AG09309 (cell line): ENCODE measurements around the gene SHC2.

Source experiments
- DNase-seq: peaks from one replicate; pipeline ENCODE4 v3.0.0-alpha.2; 2010; ENCODE audit warnings: low read depth
- H3K4me3 ChIP-seq: 2 replicates; pipeline ENCODE4 v1.5.1; 2011; ENCODE audit warnings: mild to moderate bottlenecking, low read depth, low read length, moderate library complexity; ENCODE audit not compliant: control insufficient read depth
- TF ChIP-seq, protein P1 (sequence below): IDR thresholded peaks from 2 replicates; pipeline ENCODE4 v1.5.1; 2011; ENCODE audit warnings: mild to moderate bottlenecking, low read depth, low read length, inconsistent platforms; ENCODE audit not compliant: insufficient read depth, control insufficient read depth; ENCODE audit errors: missing control alignments

The SHC2 gene

DNA sequence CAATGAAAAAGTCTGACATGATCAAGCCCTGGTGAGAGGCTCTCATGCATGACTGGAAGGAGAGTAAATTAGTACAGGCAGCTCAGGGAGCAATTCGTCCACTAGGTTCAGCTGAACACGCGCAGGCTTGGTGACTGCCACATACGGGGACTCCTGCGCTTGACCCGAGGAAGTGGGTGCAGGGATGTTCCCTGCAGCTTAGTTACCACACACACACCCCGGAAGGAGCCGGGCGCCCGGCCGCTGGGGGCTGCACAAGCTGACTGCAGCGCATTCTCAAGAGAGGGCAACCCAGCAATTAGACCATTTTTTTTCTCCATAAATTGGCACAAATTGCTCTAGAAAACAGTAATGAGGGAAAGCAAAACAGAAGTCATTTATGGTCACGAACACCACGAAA lies 93.3 kb downstream of the SHC2 start:
- H3K4me3 ChIP-seq = no peak overlapping the region
- TF ChIP-seq, protein P1, sequence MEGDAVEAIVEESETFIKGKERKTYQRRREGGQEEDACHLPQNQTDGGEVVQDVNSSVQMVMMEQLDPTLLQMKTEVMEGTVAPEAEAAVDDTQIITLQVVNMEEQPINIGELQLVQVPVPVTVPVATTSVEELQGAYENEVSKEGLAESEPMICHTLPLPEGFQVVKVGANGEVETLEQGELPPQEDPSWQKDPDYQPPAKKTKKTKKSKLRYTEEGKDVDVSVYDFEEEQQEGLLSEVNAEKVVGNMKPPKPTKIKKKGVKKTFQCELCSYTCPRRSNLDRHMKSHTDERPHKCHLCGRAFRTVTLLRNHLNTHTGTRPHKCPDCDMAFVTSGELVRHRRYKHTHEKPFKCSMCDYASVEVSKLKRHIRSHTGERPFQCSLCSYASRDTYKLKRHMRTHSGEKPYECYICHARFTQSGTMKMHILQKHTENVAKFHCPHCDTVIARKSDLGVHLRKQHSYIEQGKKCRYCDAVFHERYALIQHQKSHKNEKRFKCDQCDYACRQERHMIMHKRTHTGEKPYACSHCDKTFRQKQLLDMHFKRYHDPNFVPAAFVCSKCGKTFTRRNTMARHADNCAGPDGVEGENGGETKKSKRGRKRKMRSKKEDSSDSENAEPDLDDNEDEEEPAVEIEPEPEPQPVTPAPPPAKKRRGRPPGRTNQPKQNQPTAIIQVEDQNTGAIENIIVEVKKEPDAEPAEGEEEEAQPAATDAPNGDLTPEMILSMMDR = no peak
- DNase-seq = no peak

DNA sequence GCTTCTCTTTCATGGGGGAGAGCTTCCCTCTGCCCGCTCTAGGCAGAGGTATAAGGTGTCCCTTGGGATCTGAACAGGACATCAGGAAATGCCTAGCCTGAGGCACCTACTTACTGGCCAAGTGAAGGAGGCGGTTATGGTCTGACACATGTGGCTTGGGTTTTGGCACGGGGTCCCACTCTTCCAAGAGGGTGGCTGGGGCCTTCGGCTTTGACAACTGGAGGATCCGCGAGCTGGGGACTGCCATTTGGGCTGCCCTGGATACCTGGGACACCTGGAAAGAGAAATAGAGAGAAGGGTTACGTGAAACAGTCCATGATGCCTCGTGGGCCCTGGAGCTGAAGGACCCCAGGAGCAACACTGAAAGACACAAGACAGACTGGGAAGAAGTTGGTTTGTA lies 93.9 kb downstream of the SHC2 start:
- DNase-seq = no peak
- no peak overlapping the region for H3K4me3 ChIP-seq
- TF ChIP-seq, protein P1 = no peak
